ENCODE data around the gene CHDH.

Gene CHDH

GRCh38 chr3:53805463-53806159 lies 40.6 kb downstream of the CHDH start:
- H3K4me3 ChIP-seq (ENCODE audit: low read depth in 1 of 2, low read length in 2 of 2): no peak overlapping the region
- H3K4me1 ChIP-seq (ENCODE audit: insufficient read depth, low read length): no peaks in the 10 kb centered on the region
- DNase-seq (no peak), ATAC-seq (ENCODE audit: insufficient read depth, low read depth) (no peak)
- no peak for TF ChIP-seq CTCF (IDR thresholded peaks at IDR 0.05; ENCODE audit: borderline replicate concordance, extremely low read depth, low read length, poor library complexity, severe bottlenecking)
- no peak for TF ChIP-seq EZH2 (IDR thresholded peaks at IDR 0.05; ENCODE audit: borderline replicate concordance, low read depth, low read length, severe bottlenecking)
- H3K4me2 ChIP-seq (ENCODE audit: insufficient read depth, low read length): no peak overlapping the region
- no peaks in the 10 kb centered on the region for H3K36me3 ChIP-seq (ENCODE audit: insufficient read depth, low read length)
- H3K79me2 ChIP-seq (ENCODE audit: insufficient read depth, low read length): no peaks in the 10 kb centered on the region
- H3K27ac ChIP-seq (ENCODE audit: low read length): no peak overlapping the region
- no peaks in the 10 kb centered on the region; the same call in none of the 2 replicates for H4K20me1 ChIP-seq (ENCODE audit: insufficient read depth, low read length)
- peaks cover 7% of the 10 kb centered on the region for H3K27me3 ChIP-seq (ENCODE audit: insufficient read depth, low read length, poor library complexity)
- no peak overlapping the region for H2AFZ ChIP-seq (ENCODE audit: low read depth, low read length)
- no peaks in the 10 kb centered on the region for H3K9me3 ChIP-seq (ENCODE audit: insufficient read depth, low read length, severe bottlenecking)
- H3K9ac ChIP-seq (ENCODE audit: low read depth, low read length): no peak overlapping the region

- H3K4me1 ChIP-seq (ENCODE audit: insufficient read depth, low read length): no peaks in the 10 kb centered on the region
- H3K4me2 ChIP-seq (ENCODE audit: insufficient read depth, low read length): no peak overlapping the region
- H4K20me1 ChIP-seq (ENCODE audit: insufficient read depth, low read length): no peaks in the 10 kb centered on the region; the same call in 1 of the 2 replicates
- peaks cover 7% of the 10 kb centered on the region for H3K27me3 ChIP-seq (ENCODE audit: insufficient read depth, low read length, poor library complexity)
- no peak overlapping the region for H3K27ac ChIP-seq (ENCODE audit: low read length)
- ATAC-seq (ENCODE audit: insufficient read depth, low read depth) (no peak), DNase-seq (no peak)
- no peak overlapping the region for H3K9ac ChIP-seq (ENCODE audit: low read depth, low read length)
- TF ChIP-seq CTCF (IDR thresholded peaks at IDR 0.05; ENCODE audit: borderline replicate concordance, extremely low read depth, low read length, poor library complexity, severe bottlenecking) (no peak), EZH2 (IDR thresholded peaks at IDR 0.05; ENCODE audit: borderline replicate concordance, low read depth, low read length, severe bottlenecking) (no peak)
- no peaks in the 10 kb centered on the region for H3K36me3 ChIP-seq (ENCODE audit: insufficient read depth, low read length)
- no peaks in the 10 kb centered on the region for H3K79me2 ChIP-seq (ENCODE audit: insufficient read depth, low read length)
- no peaks in the 10 kb centered on the region for H3K9me3 ChIP-seq (ENCODE audit: insufficient read depth, low read length, severe bottlenecking)
- H2AFZ ChIP-seq (ENCODE audit: low read depth, low read length): no peak overlapping the region
- H3K4me3 ChIP-seq (ENCODE audit: low read depth in 1 of 2, low read length in 2 of 2): no peak overlapping the region
Measured at GRCh38 chr3:53804697-53805462, 41.3 kb downstream of the CHDH start.

- Histone ChIP-seq H3K4me3 (ENCODE audit: low read depth in 1 of 2, low read length in 2 of 2) (no peak overlapping the region), H4K20me1 (ENCODE audit: insufficient read depth, low read length) (no peaks in the 10 kb centered on the region; the same call in 1 of the 2 replicates), H3K9ac (ENCODE audit: low read depth, low read length) (no peak overlapping the region), H3K9me3 (ENCODE audit: insufficient read depth, low read length, severe bottlenecking) (no peaks in the 10 kb centered on the region), H3K27ac (ENCODE audit: low read length) (no peak overlapping the region), H3K4me2 (ENCODE audit: insufficient read depth, low read length) (no peak overlapping the region), H3K4me1 (ENCODE audit: insufficient read depth, low read length) (no peaks in the 10 kb centered on the region), H3K79me2 (ENCODE audit: insufficient read depth, low read length) (no peaks in the 10 kb centered on the region), H3K27me3 (ENCODE audit: insufficient read depth, low read length, poor library complexity) (peaks cover 7% of the 10 kb centered on the region), H3K36me3 (ENCODE audit: insufficient read depth, low read length) (no peaks in the 10 kb centered on the region), H2AFZ (ENCODE audit: low read depth, low read length) (no peak overlapping the region)
- TF ChIP-seq CTCF (IDR thresholded peaks at IDR 0.05; ENCODE audit: borderline replicate concordance, extremely low read depth, low read length, poor library complexity, severe bottlenecking) (no peak), EZH2 (IDR thresholded peaks at IDR 0.05; ENCODE audit: borderline replicate concordance, low read depth, low read length, severe bottlenecking) (no peak)
- no peak for DNase-seq
- no peak for ATAC-seq (ENCODE audit: insufficient read depth, low read depth)
Measured at GRCh38 chr3:53803816-53804695, 42.2 kb downstream of the CHDH start.
